Erythroblast (primary cell): ENCODE measurements around the gene RAD51B.

Experiments
- GATA1 ChIP-seq: IDR thresholded peaks from 2 replicates; pipeline ENCODE4 v1.6.1; 2011; ENCODE audit warnings: low read depth, mild to moderate bottlenecking, control low read depth, low read length, moderate library complexity
- POLR2A ChIP-seq: IDR thresholded peaks from 2 replicates; pipeline ENCODE4 v1.6.1; 2011; ENCODE audit warnings: mild to moderate bottlenecking, low read length

GRCh38 chr14:68702135-68702534 lies 882.6 kb downstream of the RAD51B start:
- no peak for TF ChIP-seq POLR2A
- TF ChIP-seq GATA1 = no peak
